GM10266 (cell line): ENCODE data around the gene PKNOX2.

Experiments
- DNase-seq: peaks from one replicate; pipeline ENCODE4 v3.0.0; 2012; ENCODE audit errors: extremely low spot score
- TF ChIP-seq, protein P1 (sequence below): IDR thresholded peaks from 2 replicates; pipeline ENCODE4 v1.5.1; 2012; ENCODE audit warnings: mild to moderate bottlenecking, low read depth; ENCODE audit not compliant: control insufficient read depth, insufficient read depth; ENCODE audit errors: missing control alignments

PKNOX2 gene

DNA sequence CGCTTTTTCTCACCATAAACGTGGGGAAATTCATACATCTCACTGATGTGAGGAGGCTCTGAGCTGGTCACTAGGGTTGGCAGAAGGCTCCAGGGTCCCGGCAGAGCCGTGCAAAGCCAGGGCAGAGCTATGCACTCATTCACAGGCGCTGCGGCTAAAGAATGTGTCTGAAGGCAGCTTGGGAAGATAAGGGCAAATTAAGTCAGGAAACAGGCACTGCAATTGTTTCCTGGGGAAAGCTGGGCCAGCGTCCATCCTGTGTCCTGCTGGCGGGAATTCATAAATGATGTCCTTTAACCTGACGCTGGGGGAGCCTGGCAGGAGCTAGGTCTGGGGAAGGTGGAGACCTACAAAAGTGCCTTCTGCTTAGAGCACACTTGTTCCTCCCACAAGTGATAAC lies 27.6 kb downstream of the PKNOX2 start:
- TF ChIP-seq, protein P1, sequence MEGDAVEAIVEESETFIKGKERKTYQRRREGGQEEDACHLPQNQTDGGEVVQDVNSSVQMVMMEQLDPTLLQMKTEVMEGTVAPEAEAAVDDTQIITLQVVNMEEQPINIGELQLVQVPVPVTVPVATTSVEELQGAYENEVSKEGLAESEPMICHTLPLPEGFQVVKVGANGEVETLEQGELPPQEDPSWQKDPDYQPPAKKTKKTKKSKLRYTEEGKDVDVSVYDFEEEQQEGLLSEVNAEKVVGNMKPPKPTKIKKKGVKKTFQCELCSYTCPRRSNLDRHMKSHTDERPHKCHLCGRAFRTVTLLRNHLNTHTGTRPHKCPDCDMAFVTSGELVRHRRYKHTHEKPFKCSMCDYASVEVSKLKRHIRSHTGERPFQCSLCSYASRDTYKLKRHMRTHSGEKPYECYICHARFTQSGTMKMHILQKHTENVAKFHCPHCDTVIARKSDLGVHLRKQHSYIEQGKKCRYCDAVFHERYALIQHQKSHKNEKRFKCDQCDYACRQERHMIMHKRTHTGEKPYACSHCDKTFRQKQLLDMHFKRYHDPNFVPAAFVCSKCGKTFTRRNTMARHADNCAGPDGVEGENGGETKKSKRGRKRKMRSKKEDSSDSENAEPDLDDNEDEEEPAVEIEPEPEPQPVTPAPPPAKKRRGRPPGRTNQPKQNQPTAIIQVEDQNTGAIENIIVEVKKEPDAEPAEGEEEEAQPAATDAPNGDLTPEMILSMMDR: no peak
- DNase-seq: no peak

DNA sequence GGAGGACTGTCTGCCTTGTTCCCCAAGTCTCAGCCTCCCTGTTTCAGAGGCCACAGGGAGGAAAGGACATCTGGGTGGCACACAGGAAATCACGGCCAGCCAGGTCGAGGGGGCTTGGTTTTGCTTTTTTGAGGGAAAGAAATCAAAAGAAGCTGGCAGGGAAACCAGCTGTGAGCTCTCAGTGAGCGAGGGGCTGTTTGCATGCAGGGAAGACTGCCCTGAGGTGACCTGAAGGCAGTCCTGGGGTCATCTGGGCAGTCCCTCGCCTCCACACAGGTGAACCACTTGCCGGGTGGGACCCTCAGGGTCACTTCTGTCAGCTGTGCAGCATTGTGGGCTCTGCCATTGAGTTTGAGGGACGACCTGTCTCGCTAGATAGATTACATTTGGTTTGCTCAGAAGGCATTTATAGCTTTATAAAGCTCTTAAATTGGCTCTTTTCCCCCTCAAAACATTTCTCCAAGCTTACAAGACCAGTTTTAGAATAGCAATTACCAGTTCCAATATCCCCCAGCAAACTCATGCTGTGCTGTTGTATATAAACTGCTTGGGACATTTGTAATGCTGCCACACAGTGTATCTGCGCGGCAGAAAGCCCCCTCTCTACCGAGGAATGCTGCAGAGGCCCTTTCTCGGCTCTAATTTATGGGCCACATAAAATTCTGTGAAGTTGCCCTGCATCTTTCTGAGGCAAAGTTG lies 28.3 kb downstream of the PKNOX2 start:
- no peak for DNase-seq
- TF ChIP-seq, protein P1: no peak

DNA sequence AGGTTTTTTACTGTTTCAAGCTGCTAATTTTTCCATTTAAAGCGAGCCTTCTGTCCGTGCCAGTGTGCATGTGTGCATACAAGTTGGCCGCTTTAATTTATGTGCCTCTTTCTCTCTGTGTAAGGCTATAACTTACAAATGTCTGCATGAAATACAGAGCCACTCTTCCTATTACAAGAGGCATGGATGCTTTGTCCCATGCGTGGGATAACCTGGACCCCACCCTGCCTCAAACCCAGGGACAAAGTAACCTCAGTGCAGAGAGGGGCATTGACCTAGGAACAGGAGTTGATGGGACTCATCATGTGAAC lies 28.8 kb downstream of the PKNOX2 start:
- DNase-seq: no peak
- TF ChIP-seq, protein P1: no peak

DNA sequence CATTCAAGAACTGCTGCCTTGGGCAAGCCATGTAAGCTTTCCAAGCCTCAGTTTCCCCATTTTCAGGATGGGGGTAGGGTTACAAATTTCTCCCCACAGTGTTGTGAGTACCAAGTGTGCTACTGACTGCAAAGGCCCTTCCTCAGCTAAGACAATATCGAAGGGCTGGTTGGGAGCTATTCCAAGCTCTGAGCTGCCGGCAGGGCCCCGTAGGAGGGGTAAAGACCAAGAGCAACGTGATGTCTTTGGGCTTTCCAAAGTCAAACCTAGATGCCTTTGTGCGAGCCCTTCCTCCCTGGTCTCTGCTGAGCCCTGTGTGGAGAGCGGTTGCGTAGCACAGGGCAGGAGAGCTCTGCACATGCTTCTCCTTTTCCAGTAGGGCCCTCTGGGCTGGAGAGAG lies 29.3 kb downstream of the PKNOX2 start:
- no peak for DNase-seq
- TF ChIP-seq, protein P1: no peak

DNA sequence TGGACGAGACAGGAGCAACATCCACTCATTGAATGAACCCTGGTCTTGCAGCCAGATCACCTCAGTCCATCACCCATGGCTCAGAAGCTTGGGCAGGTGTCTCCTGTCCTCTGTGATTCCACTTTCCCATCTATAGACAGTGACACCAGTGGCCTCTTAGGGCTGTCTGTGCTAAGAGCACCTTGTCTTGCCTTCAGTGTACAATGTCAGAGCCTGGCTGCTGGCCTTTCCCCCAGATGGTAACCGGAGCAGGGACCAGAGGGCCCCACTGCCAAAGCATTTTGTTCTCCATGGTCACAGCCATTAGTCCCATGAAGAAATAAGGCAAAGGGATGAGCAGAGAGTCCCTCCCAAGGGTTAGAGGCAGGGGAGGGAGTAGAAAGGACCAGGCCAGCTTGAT lies 35.4 kb downstream of the PKNOX2 start:
- DNase-seq: no peak
- TF ChIP-seq, protein P1: no peak

DNA sequence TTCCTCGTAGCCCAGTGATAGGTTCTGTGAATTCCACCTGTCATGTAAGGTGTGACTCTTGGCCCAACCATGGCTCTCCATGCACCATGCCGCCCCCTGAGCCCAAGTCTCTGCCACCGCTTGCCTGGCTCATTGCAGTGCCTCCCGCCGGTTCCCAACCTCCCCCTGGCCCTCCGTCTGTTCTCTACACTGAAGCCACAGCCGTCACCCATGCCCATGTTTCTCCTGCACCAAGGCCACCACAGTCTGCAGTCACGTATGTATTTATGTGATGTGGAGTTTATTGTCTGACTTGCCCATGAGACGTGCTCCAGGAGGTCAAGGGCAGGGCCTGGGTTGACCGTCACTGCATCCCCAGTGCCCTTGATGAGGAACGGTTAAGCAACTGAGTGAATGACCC lies 35.9 kb downstream of the PKNOX2 start:
- TF ChIP-seq, protein P1: no peak

DNA sequence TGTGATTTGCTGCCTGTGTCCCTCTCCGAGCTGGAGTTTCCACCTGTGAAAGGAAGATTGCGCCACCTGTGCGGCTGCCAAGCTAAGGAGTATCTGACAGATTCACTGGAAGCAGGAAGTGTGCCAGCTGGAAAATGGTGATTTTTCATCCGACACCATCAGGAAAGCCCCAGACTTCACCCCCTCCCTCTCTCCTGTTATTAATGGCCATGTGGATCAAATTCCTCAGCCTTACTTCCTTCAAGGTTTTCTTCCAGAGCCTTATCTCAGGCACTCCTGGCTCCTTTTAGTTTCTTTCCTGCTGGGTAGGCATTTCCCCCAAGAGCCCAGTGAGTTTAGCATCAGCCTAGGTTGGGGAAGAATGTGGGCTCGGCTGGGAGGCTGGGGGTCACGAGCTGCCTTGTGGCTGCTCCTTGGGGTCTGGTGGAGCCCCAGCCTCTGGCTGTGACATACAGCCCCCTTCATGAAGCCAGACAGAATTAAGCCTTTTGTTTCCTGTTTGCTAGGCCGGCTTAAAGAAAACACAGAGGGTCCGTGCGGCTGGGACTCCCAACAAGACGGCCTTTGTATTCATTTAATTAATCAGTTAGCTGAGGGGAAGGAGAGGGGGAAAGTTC lies 37.1 kb downstream of the PKNOX2 start:
- TF ChIP-seq, protein P1: no peak
- no peak for DNase-seq

More for the DNA sequence above, 35.9 kb downstream of the PKNOX2 start:
- no peak for DNase-seq
